ENCODE measurements around the gene PTCD1. TPM values are rescaled to one million over a fixed set of nuclear protein-coding genes. Genes with fewer than 3 reads are reported as not detected.

PTCD1 gene, protein sequence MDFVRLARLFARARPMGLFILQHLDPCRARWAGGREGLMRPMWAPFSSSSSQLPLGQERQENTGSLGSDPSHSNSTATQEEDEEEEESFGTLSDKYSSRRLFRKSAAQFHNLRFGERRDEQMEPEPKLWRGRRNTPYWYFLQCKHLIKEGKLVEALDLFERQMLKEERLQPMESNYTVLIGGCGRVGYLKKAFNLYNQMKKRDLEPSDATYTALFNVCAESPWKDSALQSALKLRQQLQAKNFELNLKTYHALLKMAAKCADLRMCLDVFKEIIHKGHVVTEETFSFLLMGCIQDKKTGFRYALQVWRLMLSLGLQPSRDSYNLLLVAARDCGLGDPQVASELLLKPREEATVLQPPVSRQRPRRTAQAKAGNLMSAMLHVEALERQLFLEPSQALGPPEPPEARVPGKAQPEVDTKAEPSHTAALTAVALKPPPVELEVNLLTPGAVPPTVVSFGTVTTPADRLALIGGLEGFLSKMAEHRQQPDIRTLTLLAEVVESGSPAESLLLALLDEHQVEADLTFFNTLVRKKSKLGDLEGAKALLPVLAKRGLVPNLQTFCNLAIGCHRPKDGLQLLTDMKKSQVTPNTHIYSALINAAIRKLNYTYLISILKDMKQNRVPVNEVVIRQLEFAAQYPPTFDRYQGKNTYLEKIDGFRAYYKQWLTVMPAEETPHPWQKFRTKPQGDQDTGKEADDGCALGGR
- total RNA-seq = 8.6 and 9.8 TPM in 2 replicates

GRCh38 chr7:99438573-99439480 is at the start of gene PTCD1, which contains the start of gene CPSF4:
PTCD1 (minus strand) TSS chr7:99438798; CDS start chr7:99435242, 3,556 bp downstream.
CPSF4 (plus strand) TSS chr7:99438943; CDS start chr7:99439083, 140 bp downstream.

GRCh38 chr7:99472561-99473314 is 34.1 kb upstream of the PTCD1 start, which contains the start of gene ZNF789:
ZNF789 (plus strand) TSS chr7:99472890; CDS start chr7:99476457, 3,567 bp downstream.

GRCh38 chr7:99408379-99409191 is 30.0 kb downstream of the PTCD1 start, which contains the start of the genes BUD31 and PDAP1:
BUD31 (plus strand) TSS chr7:99408969; CDS start chr7:99411093, 2,124 bp downstream.
PDAP1 (minus strand) TSS chr7:99408597; CDS start chr7:99408548, 49 bp downstream.

DNA sequence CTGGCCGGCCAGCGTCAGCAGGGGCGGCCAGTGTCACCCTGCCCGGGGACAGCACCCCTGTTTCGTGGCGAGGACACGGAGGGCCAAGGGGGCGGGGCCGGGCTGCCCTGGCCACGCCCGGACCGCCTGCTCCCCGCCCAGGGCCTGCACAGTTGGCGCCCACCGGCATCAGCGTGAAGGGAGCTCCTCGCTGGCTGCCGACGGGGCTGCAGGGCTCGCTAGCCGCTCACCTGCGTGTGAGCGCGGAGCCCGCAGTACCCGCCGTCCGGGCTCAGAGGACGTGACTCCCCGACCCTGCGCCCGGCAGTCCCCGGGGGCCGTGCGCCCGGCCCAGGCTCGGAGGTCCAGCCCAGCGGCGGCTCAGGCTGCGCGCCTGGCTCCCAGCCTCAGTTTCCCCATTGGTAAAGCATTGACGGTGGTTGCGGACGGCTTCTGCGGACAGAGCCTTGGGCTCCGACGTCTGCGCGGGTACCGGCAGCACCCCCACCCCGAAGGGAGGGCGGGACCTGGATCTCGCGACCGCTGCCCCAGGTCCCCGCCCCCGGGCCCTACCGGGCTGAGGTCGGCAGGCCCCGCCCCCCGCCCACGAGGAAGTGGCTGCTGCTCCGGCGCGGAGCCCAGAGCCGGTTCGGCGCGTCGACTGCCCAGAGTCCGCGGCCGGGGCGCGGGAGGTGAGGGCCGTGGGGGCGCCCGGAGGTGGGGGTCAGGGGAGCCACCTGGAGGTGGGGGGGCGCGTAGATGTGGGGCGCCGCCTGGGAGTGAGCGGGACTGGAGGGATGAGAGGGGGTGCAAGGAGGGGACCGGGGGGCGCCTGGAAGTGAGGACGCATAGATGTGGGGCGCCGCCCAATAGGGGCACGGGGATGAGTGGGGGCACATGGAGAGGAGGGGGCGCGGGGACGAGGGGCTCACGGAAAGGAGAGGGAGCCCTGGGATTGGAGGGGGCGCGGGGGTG is 64.2 kb downstream of the PTCD1 start, which contains the start of gene ARPC1B:
TSS of gene ARPC1B (plus strand) at position 620 of the 954 bp plus-strand sequence. CDS start 10,985 bp downstream, outside the sequence.

Other genes with a start within 250 kb of the PTCD1 start
- not detected in 2 replicates for gene KPNA7, start 230.7 kb downstream of the PTCD1 start, total RNA-seq
- gene MYH16, start 166.0 kb downstream of the PTCD1 start, total RNA-seq = 0.12 and 0.33 TPM in 2 replicates
- gene ARPC1A, start 112.9 kb downstream of the PTCD1 start, total RNA-seq = 327 and 334 TPM in 2 replicates
- gene ARPC1B, start 64.1 kb downstream of the PTCD1 start, total RNA-seq = 473 and 553 TPM in 2 replicates
- gene PDAP1, start 30.2 kb downstream of the PTCD1 start, total RNA-seq = 80.1 and 121 TPM in 2 replicates
- gene BUD31, start 29.8 kb downstream of the PTCD1 start, total RNA-seq = 103 and 113 TPM in 2 replicates
- 45.3 and 46.0 TPM in 2 replicates for gene CPSF4, start 145 bp upstream of the PTCD1 start, total RNA-seq
- 164 and 387 TPM in 2 replicates for gene ATP5MF, start 27.4 kb upstream of the PTCD1 start, total RNA-seq
- gene ZNF789, start 34.1 kb upstream of the PTCD1 start, total RNA-seq = 7.3 and 9.1 TPM in 2 replicates
- 21.5 and 26.0 TPM in 2 replicates for gene ZNF394, start 61.5 kb upstream of the PTCD1 start, total RNA-seq
- 13.6 and 13.7 TPM in 2 replicates for gene ZKSCAN5, start 65.9 kb upstream of the PTCD1 start, total RNA-seq
- 6.9 and 7.9 TPM in 2 replicates for gene FAM200A, start 113.3 kb upstream of the PTCD1 start, total RNA-seq
- gene ZNF655, start 119.8 kb upstream of the PTCD1 start, total RNA-seq = 74.0 and 82.1 TPM in 2 replicates
- gene TMEM225B, start 159.5 kb upstream of the PTCD1 start, total RNA-seq = 0.55 and 1.2 TPM in 2 replicates
- gene ZSCAN25, start 178.1 kb upstream of the PTCD1 start, total RNA-seq = 11.5 and 12.5 TPM in 2 replicates
- 3.5 and 4.8 TPM in 2 replicates for gene CYP3A5, start 241.2 kb upstream of the PTCD1 start, total RNA-seq

All from uterine smooth muscle cell (primary cell).